Testis (tissue), 2 donors: ENCODE measurements around the gene RAB7B.

Experiments used
- POLR2A ChIP-seq: fragments of 450-650 bp; IDR thresholded peaks from one replicate; pipeline ENCODE4 v1.6.1; 2017; ENCODE audit warnings: antibody characterized with exemption, mild to moderate bottlenecking, moderate library complexity
- TF ChIP-seq, protein P1 (sequence below), 3 experiments: fragments of 450-650 bp in 2 of 3; fragments of 200-600 bp in 1 of 3; sonication (generic) in 1 of 3; IDR thresholded peaks; one replicate each; pipeline ENCODE4 v1.5.1; 2016 to 2019; ENCODE audit warnings: antibody characterized with exemption in 3 of 3, mild to moderate bottlenecking in 2 of 3, moderate library complexity in 1 of 3

GRCh38 chr1:205978676-205979075 is 24.5 kb downstream of the RAB7B start:
- TF ChIP-seq, protein P1, sequence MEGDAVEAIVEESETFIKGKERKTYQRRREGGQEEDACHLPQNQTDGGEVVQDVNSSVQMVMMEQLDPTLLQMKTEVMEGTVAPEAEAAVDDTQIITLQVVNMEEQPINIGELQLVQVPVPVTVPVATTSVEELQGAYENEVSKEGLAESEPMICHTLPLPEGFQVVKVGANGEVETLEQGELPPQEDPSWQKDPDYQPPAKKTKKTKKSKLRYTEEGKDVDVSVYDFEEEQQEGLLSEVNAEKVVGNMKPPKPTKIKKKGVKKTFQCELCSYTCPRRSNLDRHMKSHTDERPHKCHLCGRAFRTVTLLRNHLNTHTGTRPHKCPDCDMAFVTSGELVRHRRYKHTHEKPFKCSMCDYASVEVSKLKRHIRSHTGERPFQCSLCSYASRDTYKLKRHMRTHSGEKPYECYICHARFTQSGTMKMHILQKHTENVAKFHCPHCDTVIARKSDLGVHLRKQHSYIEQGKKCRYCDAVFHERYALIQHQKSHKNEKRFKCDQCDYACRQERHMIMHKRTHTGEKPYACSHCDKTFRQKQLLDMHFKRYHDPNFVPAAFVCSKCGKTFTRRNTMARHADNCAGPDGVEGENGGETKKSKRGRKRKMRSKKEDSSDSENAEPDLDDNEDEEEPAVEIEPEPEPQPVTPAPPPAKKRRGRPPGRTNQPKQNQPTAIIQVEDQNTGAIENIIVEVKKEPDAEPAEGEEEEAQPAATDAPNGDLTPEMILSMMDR (IDR thresholded peaks at IDR 0.05) = no peak
- TF ChIP-seq POLR2A = no peak
